ENCODE measurements around the gene DNAH2. TPM values are rescaled to one million over a fixed set of nuclear protein-coding genes. Genes with fewer than 3 reads are reported as not detected.

DNAH2 gene
- total and polyA plus RNA-seq, 2 of the 13 experiments (the other 11 are each of a cell fraction or from before 2014, with no cell fraction given): not detected

DNA sequence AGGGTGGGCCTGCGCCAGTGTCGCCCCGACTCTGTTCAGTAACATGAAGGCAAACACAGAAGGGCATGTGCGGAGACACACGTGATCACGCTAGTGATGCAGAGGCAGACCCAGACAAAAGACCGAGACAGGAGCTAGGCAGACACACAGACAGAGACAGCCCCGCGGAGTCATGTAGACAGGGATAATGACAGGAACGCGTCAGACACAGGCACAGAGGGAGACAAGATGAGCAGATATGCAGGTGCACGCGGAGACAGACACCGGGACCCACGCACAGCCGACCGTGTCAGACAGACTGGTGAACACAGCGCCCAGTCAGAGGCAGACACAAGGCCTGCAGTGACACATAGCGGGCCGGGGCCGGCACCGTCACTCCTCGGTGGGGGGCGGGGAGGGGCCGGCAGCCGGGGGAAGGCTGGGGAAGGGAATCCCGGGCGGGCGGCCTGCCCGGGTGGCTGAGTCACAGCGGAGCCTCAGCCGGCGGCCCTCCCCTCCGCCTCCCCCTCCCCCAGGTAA is 123.9 kb downstream of the DNAH2 start (continued):
- no peak for TF ChIP-seq ZNF441 (CRISPR knock-in tag; IDR thresholded peaks at IDR 0.05; ENCODE audit: borderline replicate concordance)
- TF ChIP-seq SNAPC2 (CRISPR knock-in tag; IDR thresholded peaks at IDR 0.05): no peak
- no peak for TF ChIP-seq NR3C1 (CRISPR knock-in tag; IDR thresholded peaks at IDR 0.05)
- TF ChIP-seq U2AF2 (IDR thresholded peaks at IDR 0.05; ENCODE audit: low read depth, low read length): no peak
- peak; percentile 66 for TF ChIP-seq BHLHE40 (IDR thresholded peaks at IDR 0.05; ENCODE audit: low read length)
- TF ChIP-seq ZNF83 (CRISPR knock-in tag; IDR thresholded peaks at IDR 0.05; ENCODE audit: borderline replicate concordance): no peak
- TF ChIP-seq ZNF264 (CRISPR knock-in tag; IDR thresholded peaks at IDR 0.05): no peak
- TF ChIP-seq MAZ (IDR thresholded peaks at IDR 0.05; ENCODE audit: borderline replicate concordance, low read depth, low read length): no peak
- peak; percentile 28 for TF ChIP-seq MAZ (CRISPR knock-in tag; IDR thresholded peaks at IDR 0.05; ENCODE audit: low read depth)
- no peak for TF ChIP-seq TCF7 (IDR thresholded peaks at IDR 0.05; ENCODE audit: low read depth)
- TF ChIP-seq MAFG (CRISPR knock-in tag; IDR thresholded peaks at IDR 0.05): no peak
- no peak for TF ChIP-seq SOX5 (CRISPR knock-in tag; IDR thresholded peaks at IDR 0.05; ENCODE audit: borderline replicate concordance)
- no peak for TF ChIP-seq RFX5 (IDR thresholded peaks at IDR 0.05; ENCODE audit: low read depth, low read length)
- TF ChIP-seq SAP130 (CRISPR knock-in tag; IDR thresholded peaks at IDR 0.05; ENCODE audit: low read depth): peak; percentile 71
- TF ChIP-seq AHDC1 (CRISPR knock-in tag; IDR thresholded peaks at IDR 0.05; ENCODE audit: borderline replicate concordance): no peak
- no peak for TF ChIP-seq ZBTB7A (CRISPR knock-in tag; IDR thresholded peaks at IDR 0.05)
- peak; percentile 47; the same call in 1 of the 2 replicates for TF ChIP-seq ARNT2 (CRISPR knock-in tag; IDR thresholded peaks at IDR 0.05; ENCODE audit: low read depth)
- TF ChIP-seq ZNF326 (CRISPR knock-in tag; IDR thresholded peaks at IDR 0.05; ENCODE audit: borderline replicate concordance): no peak
- TF ChIP-seq MAFF (IDR thresholded peaks at IDR 0.05; ENCODE audit: low read depth, low read length): no peak
- peak; percentile 11; the same call in 1 of the 2 replicates for TF ChIP-seq POLR2G (IDR thresholded peaks at IDR 0.05; ENCODE audit: low read depth, low read length)
- TF ChIP-seq ELF3 (CRISPR knock-in tag; IDR thresholded peaks at IDR 0.05): no peak
- no peak for TF ChIP-seq SMAD3 (CRISPR knock-in tag; IDR thresholded peaks at IDR 0.05)
- TF ChIP-seq, protein P1, sequence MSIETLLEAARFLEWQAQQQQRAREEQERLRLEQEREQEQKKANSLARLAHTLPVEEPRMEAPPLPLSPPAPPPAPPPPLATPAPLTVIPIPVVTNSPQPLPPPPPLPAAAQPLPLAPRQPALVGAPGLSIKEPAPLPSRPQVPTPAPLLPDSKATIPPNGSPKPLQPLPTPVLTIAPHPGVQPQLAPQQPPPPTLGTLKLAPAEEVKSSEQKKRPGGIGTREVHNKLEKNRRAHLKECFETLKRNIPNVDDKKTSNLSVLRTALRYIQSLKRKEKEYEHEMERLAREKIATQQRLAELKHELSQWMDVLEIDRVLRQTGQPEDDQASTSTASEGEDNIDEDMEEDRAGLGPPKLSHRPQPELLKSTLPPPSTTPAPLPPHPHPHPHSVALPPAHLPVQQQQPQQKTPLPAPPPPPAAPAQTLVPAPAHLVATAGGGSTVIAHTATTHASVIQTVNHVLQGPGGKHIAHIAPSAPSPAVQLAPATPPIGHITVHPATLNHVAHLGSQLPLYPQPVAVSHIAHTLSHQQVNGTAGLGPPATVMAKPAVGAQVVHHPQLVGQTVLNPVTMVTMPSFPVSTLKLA (IDR thresholded peaks at IDR 0.05): peak; percentile 61
- TF ChIP-seq ZNF34 (CRISPR knock-in tag; IDR thresholded peaks at IDR 0.05; ENCODE audit: borderline replicate concordance): no peak
- TF ChIP-seq, protein P2, sequence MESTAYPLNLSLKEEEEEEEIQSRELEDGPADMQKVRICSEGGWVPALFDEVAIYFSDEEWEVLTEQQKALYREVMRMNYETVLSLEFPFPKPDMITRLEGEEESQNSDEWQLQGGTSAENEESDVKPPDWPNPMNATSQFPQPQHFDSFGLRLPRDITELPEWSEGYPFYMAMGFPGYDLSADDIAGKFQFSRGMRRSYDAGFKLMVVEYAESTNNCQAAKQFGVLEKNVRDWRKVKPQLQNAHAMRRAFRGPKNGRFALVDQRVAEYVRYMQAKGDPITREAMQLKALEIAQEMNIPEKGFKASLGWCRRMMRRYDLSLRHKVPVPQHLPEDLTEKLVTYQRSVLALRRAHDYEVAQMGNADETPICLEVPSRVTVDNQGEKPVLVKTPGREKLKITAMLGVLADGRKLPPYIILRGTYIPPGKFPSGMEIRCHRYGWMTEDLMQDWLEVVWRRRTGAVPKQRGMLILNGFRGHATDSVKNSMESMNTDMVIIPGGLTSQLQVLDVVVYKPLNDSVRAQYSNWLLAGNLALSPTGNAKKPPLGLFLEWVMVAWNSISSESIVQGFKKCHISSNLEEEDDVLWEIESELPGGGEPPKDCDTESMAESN (CRISPR knock-in tag; conservative IDR thresholded peaks at IDR 0.05): no peak
